Activated CD4-positive, alpha-beta T cell treated with anti-CD3 and anti-CD28 coated beads for 24 hours (primary cell): ENCODE data around the gene CRTAP.
"Not testable (repeated sequence)": the region's sequence is repeated elsewhere in the genome, so short reads cannot be mapped to it uniquely, and the experiment has no call there.

Source experiments
- DNase-seq, 2 donors: peaks; one replicate each; pipeline ENCODE4 v3.0.0-alpha.2; 2020; ENCODE audit warnings: low read depth in 2 of 2

Gene CRTAP

GRCh38 chr3:33113772-33114621 is at the start of gene CRTAP:
CRTAP (plus strand) TSS chr3:33114014; CDS start chr3:33114078, 64 bp downstream.
- DNase-seq: peak; percentile 74 to 83

DNA sequence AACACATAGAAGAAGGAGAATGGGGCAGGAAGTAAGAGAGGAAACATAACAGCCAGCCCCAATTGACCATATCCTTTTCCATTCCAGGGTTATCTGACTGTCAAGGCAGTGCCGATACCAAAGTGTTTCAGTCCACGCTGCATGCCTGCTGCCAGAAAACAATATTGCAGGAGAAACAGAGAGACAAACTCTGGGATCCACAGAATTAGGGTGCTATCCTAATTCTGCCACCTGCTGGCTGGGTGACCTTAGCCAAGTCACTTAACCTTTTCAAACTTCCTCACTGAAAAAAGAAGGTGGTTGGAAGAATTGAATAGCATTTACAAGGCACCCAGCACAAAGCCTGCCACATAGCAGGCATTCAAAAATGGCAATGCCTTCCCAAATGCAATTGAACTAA is 48.9 kb upstream of the CRTAP start:
- no peak for DNase-seq

DNA sequence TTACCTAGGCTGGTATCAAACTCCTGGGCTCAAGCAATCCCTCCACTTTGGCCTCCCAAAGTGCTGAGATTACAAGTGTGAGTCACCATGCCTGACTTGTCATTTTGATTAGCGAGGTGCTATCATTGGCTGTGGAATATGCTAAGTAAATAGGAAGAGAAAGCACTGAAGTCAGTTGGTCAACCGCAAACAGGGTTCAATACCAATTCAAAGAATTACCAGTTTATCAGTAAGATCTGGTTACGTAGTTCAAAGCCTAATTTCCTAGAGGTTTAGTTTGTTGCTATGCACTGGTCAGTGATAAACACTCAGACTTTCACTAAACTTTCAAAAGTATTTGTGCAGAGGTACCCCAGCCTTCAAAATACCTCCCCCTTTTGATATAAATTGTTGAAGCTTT is 46.3 kb upstream of the CRTAP start:
- DNase-seq: no peak

DNA sequence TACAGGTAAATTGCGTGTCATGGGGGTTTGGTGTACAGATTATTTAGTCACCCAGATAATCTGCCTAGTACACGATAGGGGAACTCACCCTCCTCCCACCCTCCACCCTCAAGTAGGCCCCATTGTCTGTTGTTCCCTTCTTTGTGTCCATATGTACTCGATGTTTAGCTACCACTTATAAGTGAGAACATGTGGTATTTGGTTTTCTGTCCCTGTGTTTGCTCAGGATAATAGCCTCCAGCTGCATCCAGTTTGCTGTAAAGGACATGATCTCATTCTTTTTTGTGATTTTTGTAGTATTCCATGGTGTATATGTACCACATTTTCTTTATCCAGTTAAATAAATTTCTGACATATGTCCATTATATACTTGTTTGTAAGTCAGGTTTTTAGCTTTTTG is 44.0 kb upstream of the CRTAP start:
- not testable (repeated sequence) for DNase-seq

DNA sequence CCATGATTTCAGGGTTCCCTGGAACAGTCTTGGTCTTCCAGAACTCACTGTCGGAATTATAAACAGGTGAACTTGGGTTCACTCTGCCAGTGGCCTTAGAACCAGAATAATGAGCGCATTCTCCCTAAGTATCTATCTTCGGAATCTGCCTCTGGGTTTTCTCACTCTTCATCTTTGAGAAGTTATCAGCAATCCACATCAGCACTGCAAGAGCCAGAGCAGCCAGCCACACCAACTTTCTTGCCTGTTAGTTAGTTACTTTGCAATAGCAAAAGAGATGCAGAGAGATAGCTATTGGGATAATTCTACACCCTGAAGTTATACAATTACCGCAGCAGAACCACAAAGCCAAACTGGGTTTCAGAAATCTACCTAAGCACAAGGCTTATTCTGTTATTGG is 42.6 kb upstream of the CRTAP start:
- DNase-seq: no peak

- no peak for DNase-seq
Observed at GRCh38 chr3:33071946-33072345, 41.9 kb upstream of the CRTAP start.

- peak; percentile 60 for DNase-seq
Observed at GRCh38 chr3:33074217-33075067, 39.4 kb upstream of the CRTAP start.

GRCh38 chr3:33075995-33076394 is 37.8 kb upstream of the CRTAP start:
- no peak for DNase-seq

DNA sequence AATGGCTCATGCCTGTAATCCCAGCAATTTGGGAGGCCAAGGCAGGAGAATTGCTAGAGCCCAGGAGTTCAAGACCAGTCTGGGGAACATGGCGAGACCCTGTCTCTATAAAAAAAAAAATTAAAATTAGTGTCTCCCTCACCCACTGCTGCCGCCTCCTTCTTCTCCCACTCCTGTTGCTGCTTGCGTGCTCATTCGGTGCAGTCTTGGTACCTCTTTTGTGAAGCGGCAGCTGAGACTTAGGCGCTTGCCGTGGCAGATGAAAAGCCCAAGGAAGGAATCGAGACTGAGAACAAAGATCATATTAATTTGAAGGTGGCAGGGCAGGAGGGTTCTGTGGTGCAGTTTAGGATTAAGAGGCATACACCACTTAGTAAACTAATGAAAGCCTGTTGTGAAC is 36.9 kb upstream of the CRTAP start:
- DNase-seq: no peak

DNA sequence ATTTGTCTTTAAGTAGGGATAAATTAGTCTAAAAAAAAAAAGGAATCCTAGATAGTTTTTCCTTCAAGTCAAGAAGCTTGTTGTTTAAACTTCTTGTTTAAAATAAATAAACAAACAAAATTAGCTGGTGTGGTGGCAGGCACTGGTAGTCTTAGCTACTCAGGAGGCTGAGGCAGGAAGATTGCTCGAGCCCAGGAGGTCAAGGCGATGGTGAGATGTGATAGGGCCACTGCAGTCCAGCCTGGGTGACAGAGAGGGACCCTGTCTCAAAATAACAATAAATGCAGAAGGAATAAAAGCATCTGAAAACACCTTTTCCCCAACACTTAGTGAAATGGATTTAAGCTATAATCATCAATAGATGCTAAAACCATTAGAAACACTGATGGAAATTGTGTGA is 35.8 kb upstream of the CRTAP start:
- no peak for DNase-seq

GRCh38 chr3:33079813-33080212 is 34.0 kb upstream of the CRTAP start:
- not testable (repeated sequence) for DNase-seq

DNA sequence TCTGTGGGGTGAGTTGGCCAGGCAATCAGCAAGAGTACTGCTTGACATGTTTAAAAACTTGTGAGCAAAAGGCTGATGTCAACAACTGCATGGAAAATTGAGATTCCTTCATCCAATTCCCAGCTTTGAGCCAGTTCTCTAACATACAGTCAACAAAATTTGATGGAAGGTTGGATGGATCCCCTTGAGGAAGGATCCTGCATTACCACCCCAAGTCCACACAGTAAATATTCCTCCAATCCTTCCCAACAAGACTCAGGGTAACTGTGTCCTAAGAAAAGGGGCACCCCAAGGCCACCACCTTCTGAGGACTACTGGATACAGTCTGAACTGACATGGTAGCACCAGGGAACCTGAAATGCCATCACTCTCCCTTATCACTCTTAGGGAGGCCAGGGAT is 32.0 kb upstream of the CRTAP start:
- no peak for DNase-seq

DNA sequence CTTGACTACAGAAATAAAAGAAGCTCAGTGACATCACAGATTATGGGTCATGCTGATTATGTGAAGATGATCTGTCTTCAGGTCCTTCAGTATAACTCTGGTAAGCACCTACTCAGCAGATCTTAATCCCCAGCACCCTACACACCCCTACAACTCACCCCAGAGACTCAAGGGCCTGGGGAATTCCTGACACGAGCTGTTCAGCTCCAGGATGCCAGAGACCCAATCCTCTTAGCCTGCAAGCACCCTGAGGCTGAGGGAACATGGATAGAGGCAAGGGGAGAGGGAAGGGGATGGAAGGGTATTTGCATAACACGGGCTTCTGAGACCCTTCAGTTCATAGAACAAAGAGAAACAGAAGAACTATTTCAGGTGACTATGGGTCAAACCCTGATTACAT is 29.9 kb upstream of the CRTAP start:
- no peak for DNase-seq

GRCh38 chr3:33088691-33089090 is 25.1 kb upstream of the CRTAP start:
- no peak for DNase-seq

- DNase-seq: no peak
Observed at GRCh38 chr3:33089515-33089914, 24.3 kb upstream of the CRTAP start.

- DNase-seq: no peak
Observed at GRCh38 chr3:33091746-33092145, 22.1 kb upstream of the CRTAP start.

DNA sequence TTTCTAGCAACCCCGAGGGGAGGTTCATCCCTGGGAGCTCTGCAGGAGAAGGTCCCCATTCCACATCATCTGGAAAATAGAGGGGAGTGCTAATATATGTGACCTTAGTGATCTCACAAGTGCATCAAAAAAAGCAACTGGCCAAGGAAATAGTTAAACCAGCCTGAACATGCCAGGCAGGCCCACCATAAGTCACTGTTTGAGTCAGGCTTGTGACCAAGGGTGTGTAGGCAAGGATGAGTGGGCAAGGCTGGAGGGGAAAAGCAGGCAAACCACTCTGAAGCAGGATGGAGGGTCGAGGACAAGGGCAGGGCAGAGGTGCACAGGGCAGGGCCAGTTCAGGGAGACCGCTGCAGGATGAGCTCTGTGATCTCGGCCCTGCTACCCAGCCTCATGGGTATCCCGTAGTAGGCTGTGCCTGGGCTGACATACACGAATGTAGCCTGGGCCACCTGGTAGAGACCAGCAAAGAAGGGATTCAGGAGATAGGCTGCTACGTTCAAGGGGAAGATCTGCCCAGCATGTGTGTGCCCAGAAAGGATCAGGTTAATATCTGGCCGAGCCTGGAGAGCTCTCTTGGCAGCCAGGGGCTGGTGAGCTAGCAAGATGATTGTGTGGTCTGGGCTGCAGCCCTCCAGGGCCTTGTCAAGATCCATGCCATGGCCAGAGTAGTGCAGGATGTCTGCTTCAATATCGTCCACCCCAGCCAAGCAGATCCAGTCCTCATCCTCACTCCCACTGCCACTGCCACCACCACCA is 21.1 kb upstream of the CRTAP start:
- DNase-seq: no peak

DNA sequence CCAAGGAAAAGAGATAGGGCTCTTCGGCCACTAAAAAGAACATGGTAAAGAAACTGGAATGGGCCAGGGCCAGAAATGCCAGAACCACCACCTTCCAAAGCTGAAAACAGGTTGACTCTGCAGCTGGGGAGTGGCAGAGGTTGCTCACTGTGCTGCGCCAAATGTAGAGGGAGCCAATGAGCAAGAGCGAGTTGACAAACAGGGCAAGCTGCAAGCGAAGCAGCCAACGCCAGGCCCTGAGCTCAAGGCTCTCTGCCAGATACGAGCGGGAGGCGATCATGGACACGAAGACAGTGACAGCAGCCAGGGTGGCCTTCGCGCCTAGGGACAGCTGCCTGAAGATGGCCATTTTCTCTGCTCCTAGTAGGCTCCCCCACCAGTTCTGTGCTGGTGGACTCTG is 20.0 kb upstream of the CRTAP start:
- DNase-seq: no peak

GRCh38 chr3:33095436-33095835 is 18.4 kb upstream of the CRTAP start:
- DNase-seq: no peak

- DNase-seq: peak; percentile 7 to 28
Observed at GRCh38 chr3:33096093-33096868, 17.5 kb upstream of the CRTAP start.

DNA sequence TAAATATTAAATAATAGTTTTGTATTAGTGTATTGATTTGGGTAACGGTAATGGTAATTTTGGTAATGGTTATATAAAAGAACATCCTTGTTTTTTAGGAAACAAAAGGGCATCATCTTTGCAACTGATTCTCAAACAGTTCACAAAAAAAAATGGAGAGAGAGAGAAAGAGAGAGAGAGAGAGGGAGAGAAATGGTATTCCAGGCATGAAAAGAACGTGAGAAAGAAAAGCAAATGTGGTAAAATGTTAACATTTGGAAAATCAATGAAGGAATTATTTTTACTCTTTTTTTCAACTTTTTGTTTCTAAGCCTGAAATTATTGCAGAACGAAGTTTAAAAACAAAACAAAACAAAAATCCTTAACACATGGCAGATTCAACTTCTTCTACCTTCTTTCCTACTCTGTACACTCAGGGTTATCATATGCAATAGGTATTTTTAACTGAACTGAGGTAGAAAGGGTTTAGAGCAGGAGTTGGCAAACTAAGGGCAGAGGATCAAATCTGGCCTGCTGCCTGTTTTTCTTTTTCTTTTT is 14.6 kb upstream of the CRTAP start:
- no peak for DNase-seq
